ENCODE measurements around the gene JAM3.

- TF ChIP-seq, protein P1, sequence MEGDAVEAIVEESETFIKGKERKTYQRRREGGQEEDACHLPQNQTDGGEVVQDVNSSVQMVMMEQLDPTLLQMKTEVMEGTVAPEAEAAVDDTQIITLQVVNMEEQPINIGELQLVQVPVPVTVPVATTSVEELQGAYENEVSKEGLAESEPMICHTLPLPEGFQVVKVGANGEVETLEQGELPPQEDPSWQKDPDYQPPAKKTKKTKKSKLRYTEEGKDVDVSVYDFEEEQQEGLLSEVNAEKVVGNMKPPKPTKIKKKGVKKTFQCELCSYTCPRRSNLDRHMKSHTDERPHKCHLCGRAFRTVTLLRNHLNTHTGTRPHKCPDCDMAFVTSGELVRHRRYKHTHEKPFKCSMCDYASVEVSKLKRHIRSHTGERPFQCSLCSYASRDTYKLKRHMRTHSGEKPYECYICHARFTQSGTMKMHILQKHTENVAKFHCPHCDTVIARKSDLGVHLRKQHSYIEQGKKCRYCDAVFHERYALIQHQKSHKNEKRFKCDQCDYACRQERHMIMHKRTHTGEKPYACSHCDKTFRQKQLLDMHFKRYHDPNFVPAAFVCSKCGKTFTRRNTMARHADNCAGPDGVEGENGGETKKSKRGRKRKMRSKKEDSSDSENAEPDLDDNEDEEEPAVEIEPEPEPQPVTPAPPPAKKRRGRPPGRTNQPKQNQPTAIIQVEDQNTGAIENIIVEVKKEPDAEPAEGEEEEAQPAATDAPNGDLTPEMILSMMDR (IDR thresholded peaks at IDR 0.05; ENCODE audit: poor library complexity, severe bottlenecking) = no peak
- TF ChIP-seq RAD21 (conservative IDR thresholded peaks at IDR 0.05) = no peak
- no peak for TF ChIP-seq TAF1 (IDR thresholded peaks at IDR 0.05; ENCODE audit: low read depth)
- no peak for TF ChIP-seq REST (IDR thresholded peaks at IDR 0.05; ENCODE audit: borderline replicate concordance)
These were observed 76.8 kb downstream of the JAM3 start for GRCh38 chr11:134145715-134146114.
